Astrocyte (in vitro differentiated cells and primary cell): ENCODE measurements around the gene NLGN3. TPM values are rescaled to one million over a fixed set of nuclear protein-coding genes. Genes with fewer than 3 reads are reported as not detected.

Experiments
- DNase-seq: peaks from one replicate; pipeline ENCODE4 v3.0.0-alpha.2; 2010; ENCODE audit warnings: low read depth
- FAIRE-seq: peaks from 2 replicates; lab custom pipeline; 2011; peaks lifted over from hg19 to GRCh38; lab: Jason Lieb, UNC
- H2AFZ ChIP-seq: 2 replicates; pipeline ENCODE4 v1.6.0; 2012; ENCODE audit warnings: low read depth, low read length, inconsistent platforms
- H3K27ac ChIP-seq: 2 replicates; pipeline ENCODE4 v1.5.1; 2011; ENCODE audit warnings: low read depth, low read length, inconsistent platforms
- H3K27me3 ChIP-seq: 2 replicates; pipeline ENCODE4 v1.6.0; 2011; ENCODE audit warnings: low read length, inconsistent platforms; ENCODE audit not compliant: insufficient read depth
- H3K36me3 ChIP-seq: 2 replicates; pipeline ENCODE4 v1.5.1; 2011; ENCODE audit warnings: low read length, inconsistent platforms; ENCODE audit not compliant: insufficient read depth
- H3K4me1 ChIP-seq: 2 replicates; pipeline ENCODE4 v1.5.1; 2011; ENCODE audit warnings: low read length, inconsistent platforms; ENCODE audit not compliant: insufficient read depth
- H3K4me2 ChIP-seq: 2 replicates; pipeline ENCODE4 v1.6.0; 2012; ENCODE audit warnings: low read length, inconsistent platforms
- H3K4me3 ChIP-seq: 2 replicates; pipeline ENCODE4 v1.5.1; 2011; ENCODE audit warnings: low read depth, mild to moderate bottlenecking, low read length, inconsistent platforms; ENCODE audit not compliant: insufficient read depth
- H3K79me2 ChIP-seq: 2 replicates; pipeline ENCODE4 v1.6.0; 2012; ENCODE audit warnings: mild to moderate bottlenecking, low read length, inconsistent platforms; ENCODE audit not compliant: insufficient read depth
- H3K9ac ChIP-seq: 2 replicates; pipeline ENCODE4 v1.6.0; 2012; ENCODE audit warnings: mild to moderate bottlenecking, low read length, inconsistent platforms
- H3K9me3 ChIP-seq: 2 replicates; pipeline ENCODE4 v1.5.1; 2012; ENCODE audit warnings: low read depth, mild to moderate bottlenecking, low read length, inconsistent platforms; ENCODE audit not compliant: insufficient read depth
- H4K20me1 ChIP-seq: 2 replicates; pipeline ENCODE4 v1.6.0; 2012; ENCODE audit warnings: low read length, inconsistent platforms; ENCODE audit not compliant: insufficient read depth
- H3K27ac Mint-ChIP-seq: one replicate; pipeline ENCODE4 v1.8.0; 2021; ENCODE audit warnings: mild to moderate bottlenecking, mixed read lengths; ENCODE audit not compliant: unreplicated experiment
- H3K27me3 Mint-ChIP-seq: one replicate; pipeline ENCODE4 v1.8.0; 2021; ENCODE audit warnings: low read depth, mixed read lengths; ENCODE audit not compliant: unreplicated experiment
- H3K36me3 Mint-ChIP-seq: one replicate; pipeline ENCODE4 v1.8.0; 2021; ENCODE audit warnings: low read depth, mixed read lengths; ENCODE audit not compliant: unreplicated experiment
- H3K4me1 Mint-ChIP-seq: one replicate; pipeline ENCODE4 v1.8.0; 2021; ENCODE audit warnings: low read depth, mixed read lengths; ENCODE audit not compliant: unreplicated experiment
- H3K4me3 Mint-ChIP-seq: one replicate; pipeline ENCODE4 v1.8.0; 2021; ENCODE audit warnings: mild to moderate bottlenecking, moderate library complexity, mixed read lengths; ENCODE audit not compliant: unreplicated experiment
- H3K9me3 Mint-ChIP-seq: one replicate; pipeline ENCODE4 v1.8.0; 2021; ENCODE audit warnings: mild to moderate bottlenecking, mixed read lengths; ENCODE audit not compliant: unreplicated experiment
- CTCF ChIP-seq: IDR thresholded peaks from 2 replicates; pipeline ENCODE4 v1.5.1; 2011; ENCODE audit warnings: low read depth, mild to moderate bottlenecking, inconsistent platforms, low read length, moderate library complexity; ENCODE audit not compliant: insufficient read depth
- EZH2 ChIP-seq: IDR thresholded peaks from 2 replicates; pipeline ENCODE4 v1.6.1; 2012; ENCODE audit warnings: mild to moderate bottlenecking, low read length, inconsistent platforms; ENCODE audit not compliant: insufficient read depth
- total RNA-seq: library from RNA; stranded (reverse); gene quantifications from 2 replicates; pipeline ENCODE4 v1.2.1, GENCODE V29; 2021

NLGN3 gene
- total RNA-seq, 1 donor from 2014 or later: 0.93 TPM

- Histone ChIP-seq H3K9ac (no peak overlapping the region), H4K20me1 (no peaks in the 10 kb centered on the region), H3K27ac (no peak overlapping the region), H3K36me3 (no peaks in the 10 kb centered on the region), H2AFZ (no peak overlapping the region), H3K27me3 (no peaks in the 10 kb centered on the region), H3K4me2 (no peak overlapping the region), H3K4me1 (no peaks in the 10 kb centered on the region), H3K4me3 (no peak overlapping the region), H3K9me3 (no peaks in the 10 kb centered on the region), H3K79me2 (no peaks in the 10 kb centered on the region)
- Mint-ChIP-seq H3K36me3 (no peaks in the 10 kb centered on the region), H3K4me3 (no peak overlapping the region), H3K9me3 (no peaks in the 10 kb centered on the region), H3K27ac (no peak overlapping the region), H3K4me1 (peaks cover 34% of the 10 kb centered on the region), H3K27me3 (no peaks in the 10 kb centered on the region)
- TF ChIP-seq CTCF (no peak), EZH2 (no peak)
- no peak for DNase-seq
- no peak for FAIRE-seq
Measured at GRCh38 chrX:71105628-71106027, 39.0 kb upstream of the NLGN3 start.

- no peaks in the 10 kb centered on the region for H3K9me3 Mint-ChIP-seq
- H3K4me3 Mint-ChIP-seq: no peak within 1 kb of the TSS
- H3K36me3 ChIP-seq: no peaks in the 10 kb centered on the region
- DNase-seq (no peak), FAIRE-seq (no peak)
- no peak for TF ChIP-seq CTCF
- TF ChIP-seq EZH2: no peak
- no peaks in the 10 kb centered on the region for H3K79me2 ChIP-seq
- H3K27me3 Mint-ChIP-seq: peaks cover 2% of the 10 kb centered on the region
- no peak within 1 kb of the TSS for H3K27ac Mint-ChIP-seq
- no peak within 1 kb of the TSS for H3K4me3 ChIP-seq
- H3K4me2 ChIP-seq: no peak within 1 kb of the TSS
- H2AFZ ChIP-seq: no peak within 1 kb of the TSS
- no peak within 1 kb of the TSS for H3K9ac ChIP-seq
- H3K27ac ChIP-seq: no peak within 1 kb of the TSS
- no peaks in the 10 kb centered on the region for H3K27me3 ChIP-seq
- H3K4me1 Mint-ChIP-seq: peaks cover 34% of the 10 kb centered on the region
- no peaks in the 10 kb centered on the region for H3K9me3 ChIP-seq
- no peaks in the 10 kb centered on the region for H4K20me1 ChIP-seq
- H3K4me1 ChIP-seq: no peaks in the 10 kb centered on the region
- no peaks in the 10 kb centered on the region for H3K36me3 Mint-ChIP-seq
Measured at GRCh38 chrX:71106427-71106826, 38.2 kb upstream of the NLGN3 start, which contains the start of gene CXorf65. Gene CXorf65, minus strand, starts transcription at chrX:71106740. Its CDS starts 184 bp downstream, at chrX:71106556.

- no peak overlapping the region for H3K4me3 ChIP-seq
- H3K36me3 ChIP-seq: no peaks in the 10 kb centered on the region
- H3K27ac ChIP-seq: no peak overlapping the region
- H3K27me3 ChIP-seq: no peaks in the 10 kb centered on the region
- Mint-ChIP-seq H3K4me1 (peaks cover 36% of the 10 kb centered on the region), H3K27me3 (peaks cover 2% of the 10 kb centered on the region), H3K36me3 (no peaks in the 10 kb centered on the region), H3K9me3 (no peaks in the 10 kb centered on the region), H3K4me3 (no peak overlapping the region), H3K27ac (no peak overlapping the region)
- H2AFZ ChIP-seq: no peak overlapping the region
- no peaks in the 10 kb centered on the region for H3K79me2 ChIP-seq
- FAIRE-seq: no peak
- H4K20me1 ChIP-seq: no peaks in the 10 kb centered on the region
- no peak overlapping the region for H3K9ac ChIP-seq
- no peak for TF ChIP-seq CTCF
- no peak for DNase-seq
- no peaks in the 10 kb centered on the region for H3K4me1 ChIP-seq
- H3K4me2 ChIP-seq: no peak overlapping the region
- no peaks in the 10 kb centered on the region for H3K9me3 ChIP-seq
Measured at GRCh38 chrX:71107245-71107644, 37.4 kb upstream of the NLGN3 start.
